Fibroblast of peridontal ligament (primary cell): ENCODE measurements around the gene C1QA.

ENCODE experiments used
- DNase-seq: peaks from one replicate; pipeline ENCODE4 v3.0.0-alpha.2; 2010; ENCODE audit errors: extremely low read depth

Gene C1QA

GRCh38 chr1:22636353-22636752 lies at the start of gene C1QA:
TSS of gene C1QA (plus strand) at chr1:22636628. CDS start at chr1:22637617, 989 bp downstream.
- DNase-seq: no peak

GRCh38 chr1:22587247-22587646 lies 49.2 kb upstream of the C1QA start:
- no peak for DNase-seq

GRCh38 chr1:22588899-22589422 lies 47.5 kb upstream of the C1QA start:
- DNase-seq: no peak

GRCh38 chr1:22591576-22591975 lies 44.9 kb upstream of the C1QA start:
- DNase-seq: no peak

GRCh38 chr1:22592051-22592450 lies 44.4 kb upstream of the C1QA start:
- no peak for DNase-seq

- DNase-seq: no peak
Observed at GRCh38 chr1:22592919-22593790, 43.3 kb upstream of the C1QA start.

- DNase-seq: no peak
Observed at GRCh38 chr1:22594396-22594795, 42.0 kb upstream of the C1QA start.

- DNase-seq: no peak
Observed at GRCh38 chr1:22595108-22595507, 41.3 kb upstream of the C1QA start.

GRCh38 chr1:22597301-22597965 lies 39.0 kb upstream of the C1QA start:
- DNase-seq: no peak

- no peak for DNase-seq
Observed at GRCh38 chr1:22597996-22598395, 38.4 kb upstream of the C1QA start.

GRCh38 chr1:22598736-22599135 lies 37.7 kb upstream of the C1QA start:
- no peak for DNase-seq

- DNase-seq: no peak
Observed at GRCh38 chr1:22600071-22600816, 36.2 kb upstream of the C1QA start.

GRCh38 chr1:22600817-22601605 lies 35.4 kb upstream of the C1QA start:
- DNase-seq: no peak

- DNase-seq: no peak
Observed at GRCh38 chr1:22601610-22602009, 34.8 kb upstream of the C1QA start.

GRCh38 chr1:22602060-22602740 lies 34.2 kb upstream of the C1QA start:
- no peak for DNase-seq

GRCh38 chr1:22606161-22606560 lies 30.3 kb upstream of the C1QA start:
- DNase-seq: no peak

- DNase-seq: no peak
Observed at GRCh38 chr1:22607154-22607553, 29.3 kb upstream of the C1QA start.

GRCh38 chr1:22608361-22608760 lies 28.1 kb upstream of the C1QA start:
- DNase-seq: no peak

- DNase-seq: no peak
Observed at GRCh38 chr1:22609291-22609690, 27.1 kb upstream of the C1QA start.

- peak; percentile 51 for DNase-seq
Observed at GRCh38 chr1:22611530-22611947, 24.9 kb upstream of the C1QA start.
